Lower leg skin (tissue), 4 donors: ENCODE results near the gene TRIM9. TPM values are rescaled to one million over a fixed set of nuclear protein-coding genes. Genes with fewer than 3 reads are reported as not detected.

Experiments
- DNase-seq, 2 donors: peaks; one replicate each; pipeline ENCODE4 v3.0.0-alpha.2; 2019; ENCODE audit warnings: low spot score in 2 of 2
- H3K4me3 ChIP-seq: fragments of 200-600 bp; sonication (generic); 2 replicates; pipeline ENCODE4 v1.5.1; 2017; ENCODE audit warnings: mild to moderate bottlenecking, low read depth; ENCODE audit not compliant: poor library complexity, severe bottlenecking
- POLR2A ChIP-seq, 2 donors: fragments of 450-650 bp; IDR thresholded peaks; one replicate each; pipeline ENCODE4 v1.6.1; 2016 to 2017; ENCODE audit warnings: antibody characterized with exemption in 2 of 2, mild to moderate bottlenecking in 1 of 2, moderate library complexity in 1 of 2
- WGBS, 2 donors: methylation state at CpG; one replicate each; pipeline ENCODE4 v1.1.5; 2018; 5-methylcytosine and 5-hydroxymethylcytosine counted together
- intact Hi-C: fragments of 100-400 bp; cut with DNase I; formaldehyde crosslinking; loops from one replicate; pipeline ENCODE4 v1.15.0; 2023; ENCODE audit warnings: low total_unique reads
- total RNA-seq, 4 donors: library from RNA; depleted of rRNA; stranded (reverse); fragments of >200 nt; gene quantifications; one replicate each; pipeline ENCODE4 v1.1.0, GENCODE V29; 2016
- TF ChIP-seq, protein P1 (sequence below), 3 donors: fragments of 450-650 bp; IDR thresholded peaks; one replicate each; pipeline ENCODE4 v1.5.1; 2016; ENCODE audit warnings: antibody characterized with exemption in 3 of 3, mild to moderate bottlenecking in 3 of 3, moderate library complexity in 2 of 3

Gene TRIM9
- total RNA-seq, 4 donors from 2014 or later = 0.76 to 3.0 (median 1.4) TPM

DNA sequence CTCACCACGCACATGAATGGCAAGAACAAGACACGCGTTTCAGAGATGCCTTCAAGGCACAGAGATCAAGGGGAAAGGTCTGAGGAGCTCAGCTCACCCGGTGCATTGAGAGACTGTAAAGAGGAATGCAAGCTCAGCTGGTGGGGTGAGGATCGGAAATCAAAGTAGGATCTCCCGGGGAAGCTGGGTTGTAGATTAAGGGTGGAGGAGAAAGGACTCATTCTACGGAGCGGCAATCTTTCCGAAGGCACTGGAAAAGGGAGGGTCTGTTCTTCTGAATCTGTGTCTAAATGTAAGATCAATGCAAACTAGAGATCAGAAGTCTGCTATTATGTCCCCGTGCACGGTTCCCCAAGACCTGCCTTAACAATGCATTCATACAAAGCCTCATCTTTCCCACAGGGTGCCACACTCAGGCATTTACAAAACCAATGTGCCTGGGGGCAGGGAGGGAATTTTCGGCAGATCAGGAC is 109.0 kb downstream of the TRIM9 start:
- 52 to 59% methylated on average over 12 of the region's 12 CpGs for WGBS, 2 donors
- intact Hi-C loops = no loop called here
- DNase-seq = no peak
- TF ChIP-seq, protein P1, sequence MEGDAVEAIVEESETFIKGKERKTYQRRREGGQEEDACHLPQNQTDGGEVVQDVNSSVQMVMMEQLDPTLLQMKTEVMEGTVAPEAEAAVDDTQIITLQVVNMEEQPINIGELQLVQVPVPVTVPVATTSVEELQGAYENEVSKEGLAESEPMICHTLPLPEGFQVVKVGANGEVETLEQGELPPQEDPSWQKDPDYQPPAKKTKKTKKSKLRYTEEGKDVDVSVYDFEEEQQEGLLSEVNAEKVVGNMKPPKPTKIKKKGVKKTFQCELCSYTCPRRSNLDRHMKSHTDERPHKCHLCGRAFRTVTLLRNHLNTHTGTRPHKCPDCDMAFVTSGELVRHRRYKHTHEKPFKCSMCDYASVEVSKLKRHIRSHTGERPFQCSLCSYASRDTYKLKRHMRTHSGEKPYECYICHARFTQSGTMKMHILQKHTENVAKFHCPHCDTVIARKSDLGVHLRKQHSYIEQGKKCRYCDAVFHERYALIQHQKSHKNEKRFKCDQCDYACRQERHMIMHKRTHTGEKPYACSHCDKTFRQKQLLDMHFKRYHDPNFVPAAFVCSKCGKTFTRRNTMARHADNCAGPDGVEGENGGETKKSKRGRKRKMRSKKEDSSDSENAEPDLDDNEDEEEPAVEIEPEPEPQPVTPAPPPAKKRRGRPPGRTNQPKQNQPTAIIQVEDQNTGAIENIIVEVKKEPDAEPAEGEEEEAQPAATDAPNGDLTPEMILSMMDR (IDR thresholded peaks at IDR 0.05) = no peak
- TF ChIP-seq POLR2A (IDR thresholded peaks at IDR 0.05) = no peak
- no peak overlapping the region for H3K4me3 ChIP-seq

DNA sequence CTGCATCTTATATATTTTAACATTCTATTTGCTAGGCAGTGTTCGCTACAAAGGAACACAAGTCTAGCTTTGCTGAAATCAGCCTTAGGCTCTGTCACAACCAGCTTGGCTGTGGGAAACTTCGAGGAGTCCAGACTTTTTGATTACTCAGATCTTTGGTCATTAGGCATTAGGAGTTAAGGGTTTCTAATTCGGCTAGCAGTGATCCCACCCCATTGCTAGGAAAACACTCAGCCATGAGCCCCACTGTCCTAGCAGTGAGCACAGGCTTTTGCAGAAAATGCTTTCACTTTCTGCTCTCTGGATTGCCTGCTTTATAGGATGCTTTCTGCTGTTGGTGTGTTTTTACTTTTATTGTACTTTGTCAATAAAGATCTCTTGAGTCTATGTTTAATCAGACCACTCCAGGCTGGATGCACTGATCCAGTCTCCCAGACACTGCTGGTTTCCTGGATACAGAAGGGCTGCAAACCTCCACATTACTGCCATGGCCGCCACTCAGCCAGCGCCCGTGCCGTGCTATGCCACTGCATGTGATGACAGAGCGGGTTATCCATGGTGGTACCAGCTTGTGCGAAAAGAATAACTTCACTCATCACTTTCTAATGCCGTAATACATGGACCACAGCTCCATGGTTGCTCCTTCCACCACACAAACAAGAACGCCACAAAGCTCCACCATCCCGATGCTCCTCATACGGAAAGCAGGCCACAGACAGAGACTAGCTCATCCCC is 109.6 kb downstream of the TRIM9 start:
- no peak for DNase-seq
- intact Hi-C loops = no loop called here
- TF ChIP-seq POLR2A (IDR thresholded peaks at IDR 0.05) = no peak
- TF ChIP-seq, protein P1 (IDR thresholded peaks at IDR 0.05) = no peak
- WGBS, 2 donors = 77 to 85% methylated on average over 13 of the region's 13 CpGs
- no peak overlapping the region for H3K4me3 ChIP-seq

DNA sequence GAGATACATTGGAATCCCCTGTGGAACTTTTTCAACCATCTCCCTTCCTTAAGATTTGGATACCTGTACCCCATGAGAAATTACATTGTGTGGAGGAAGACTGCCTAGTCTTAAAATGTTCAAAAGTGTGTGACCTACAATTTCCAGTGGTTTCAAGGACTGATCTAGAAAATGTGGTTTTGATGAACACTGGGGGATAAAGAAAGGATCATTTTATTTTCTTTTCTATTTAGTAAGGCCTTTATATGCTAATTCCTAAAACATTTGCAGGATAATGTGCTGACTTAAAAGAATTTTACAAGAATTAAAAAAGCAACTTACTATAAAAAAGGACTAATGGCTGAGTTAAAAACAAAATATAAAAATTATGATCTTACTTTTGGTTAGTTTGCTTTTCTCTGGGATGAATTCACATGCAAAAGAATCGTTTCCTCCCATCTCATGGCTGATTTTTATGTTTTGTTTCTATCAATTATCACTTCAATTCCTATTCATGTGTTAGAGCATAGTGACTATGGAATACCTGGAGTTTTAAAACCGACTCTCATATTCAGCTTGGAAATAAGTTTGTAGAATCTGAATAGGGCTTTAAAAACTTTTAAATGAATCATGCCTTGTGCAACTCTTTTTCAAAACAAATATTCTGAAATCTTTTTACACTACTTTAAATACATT is 110.7 kb downstream of the TRIM9 start:
- 78 to 84% methylated on average over 2 of the region's 2 CpGs for WGBS, 2 donors
- intact Hi-C loops = no loop called here
- DNase-seq = no peak
- H3K4me3 ChIP-seq = no peak overlapping the region
- TF ChIP-seq, protein P1 (IDR thresholded peaks at IDR 0.05) = no peak
- TF ChIP-seq POLR2A (IDR thresholded peaks at IDR 0.05) = no peak

DNA sequence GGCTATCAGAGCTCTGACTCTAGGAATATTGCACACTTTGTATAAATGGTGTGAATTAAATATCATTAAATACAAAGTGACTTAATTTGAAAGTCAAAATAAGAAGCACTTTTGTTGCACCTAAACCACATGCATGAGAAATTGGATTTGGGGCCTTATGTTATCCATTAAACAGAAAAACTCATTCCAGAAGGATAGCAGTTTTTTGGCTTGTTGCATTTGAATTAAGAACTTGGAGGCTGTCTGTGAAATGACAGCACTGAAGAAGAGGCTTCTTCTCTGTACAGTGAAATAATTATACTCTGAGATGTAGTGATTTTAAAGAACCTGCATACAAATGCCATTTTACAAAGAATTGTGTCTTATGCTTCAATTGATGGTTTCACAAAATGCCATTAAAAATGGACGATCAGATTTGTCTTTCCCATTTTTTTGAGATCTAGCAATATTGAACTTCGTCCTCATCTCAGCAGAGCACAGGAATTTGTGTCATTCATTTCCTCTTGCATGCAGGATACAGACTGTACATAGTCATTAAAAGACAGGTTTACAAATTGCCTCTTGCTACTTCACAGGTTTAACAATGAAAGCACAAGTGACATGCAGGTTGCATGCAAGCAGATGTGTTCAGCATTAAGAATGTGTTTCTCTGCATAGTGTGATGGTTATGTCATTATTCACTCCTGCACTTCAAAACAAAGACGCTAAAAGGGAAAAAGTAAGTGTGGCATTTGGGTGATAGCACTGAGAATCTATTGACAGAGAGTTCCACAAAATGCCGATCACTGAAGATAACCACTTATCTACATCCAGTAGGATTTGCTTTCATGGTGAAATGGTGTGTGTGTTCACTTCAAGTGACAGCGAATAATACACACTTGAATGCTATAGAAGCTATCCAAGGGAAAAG is 114.7 kb downstream of the TRIM9 start:
- intact Hi-C loops = no loop called here
- 60 to 78% methylated on average over 5 of the region's 5 CpGs for WGBS, 2 donors
- TF ChIP-seq, protein P1 (IDR thresholded peaks at IDR 0.05) = no peak
- no peak for TF ChIP-seq POLR2A (IDR thresholded peaks at IDR 0.05)
- DNase-seq = no peak
- no peak overlapping the region for H3K4me3 ChIP-seq

DNA sequence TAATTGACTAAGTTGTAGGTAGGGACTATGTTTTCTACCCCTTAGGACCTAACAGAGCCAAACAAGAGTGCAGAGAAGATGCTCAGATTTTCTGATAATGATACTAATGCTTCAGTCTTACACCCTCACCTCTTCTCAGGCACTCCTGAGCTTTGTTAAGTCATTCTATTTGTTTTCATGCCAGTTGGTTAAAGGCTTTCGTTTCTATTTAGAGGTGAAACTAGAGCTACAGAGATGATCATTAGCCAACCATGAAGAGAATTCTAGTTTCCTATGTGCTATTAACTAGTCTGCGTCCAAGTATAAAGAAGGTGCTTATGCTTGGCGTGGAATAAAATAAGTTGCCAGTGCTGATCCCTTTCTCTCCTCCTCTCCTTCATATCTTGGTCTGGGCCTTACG is 116.0 kb downstream of the TRIM9 start:
- H3K4me3 ChIP-seq = no peak overlapping the region
- intact Hi-C loops = no loop called here
- DNase-seq = no peak
- TF ChIP-seq POLR2A (IDR thresholded peaks at IDR 0.05) = no peak
- TF ChIP-seq, protein P1 (IDR thresholded peaks at IDR 0.05) = no peak
- 91% methylated on average over 4 of the region's 4 CpGs for WGBS, 2 donors
